ENCODE results near the gene THEM5.
"Not testable (repeated sequence)": the region's sequence is repeated elsewhere in the genome, so short reads cannot be mapped to it uniquely, and the experiment has no call there.

THEM5 gene

GRCh38 chr1:151881479-151881878 lies 28.0 kb upstream of the THEM5 start:
- TF ChIP-seq, protein P1, sequence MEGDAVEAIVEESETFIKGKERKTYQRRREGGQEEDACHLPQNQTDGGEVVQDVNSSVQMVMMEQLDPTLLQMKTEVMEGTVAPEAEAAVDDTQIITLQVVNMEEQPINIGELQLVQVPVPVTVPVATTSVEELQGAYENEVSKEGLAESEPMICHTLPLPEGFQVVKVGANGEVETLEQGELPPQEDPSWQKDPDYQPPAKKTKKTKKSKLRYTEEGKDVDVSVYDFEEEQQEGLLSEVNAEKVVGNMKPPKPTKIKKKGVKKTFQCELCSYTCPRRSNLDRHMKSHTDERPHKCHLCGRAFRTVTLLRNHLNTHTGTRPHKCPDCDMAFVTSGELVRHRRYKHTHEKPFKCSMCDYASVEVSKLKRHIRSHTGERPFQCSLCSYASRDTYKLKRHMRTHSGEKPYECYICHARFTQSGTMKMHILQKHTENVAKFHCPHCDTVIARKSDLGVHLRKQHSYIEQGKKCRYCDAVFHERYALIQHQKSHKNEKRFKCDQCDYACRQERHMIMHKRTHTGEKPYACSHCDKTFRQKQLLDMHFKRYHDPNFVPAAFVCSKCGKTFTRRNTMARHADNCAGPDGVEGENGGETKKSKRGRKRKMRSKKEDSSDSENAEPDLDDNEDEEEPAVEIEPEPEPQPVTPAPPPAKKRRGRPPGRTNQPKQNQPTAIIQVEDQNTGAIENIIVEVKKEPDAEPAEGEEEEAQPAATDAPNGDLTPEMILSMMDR (IDR thresholded peaks at IDR 0.05), result no peak
- no peak overlapping the region for H3K27ac ChIP-seq
- no peak overlapping the region for H3K4me3 ChIP-seq
- DNase-seq (ENCODE audit: low spot score), result no peak

GRCh38 chr1:151875419-151876097 lies 22.0 kb upstream of the THEM5 start:
- TF ChIP-seq, protein P1 (IDR thresholded peaks at IDR 0.05), result no peak

GRCh38 chr1:151872776-151873175 lies 19.3 kb upstream of the THEM5 start:
- H3K4me3 ChIP-seq; H3K27ac ChIP-seq; DNase-seq (ENCODE audit: low spot score): not testable (repeated sequence)

More at GRCh38 chr1:151875419-151876097, 22.0 kb upstream of the THEM5 start:
- no peak overlapping the region for H3K27ac ChIP-seq
- DNase-seq (ENCODE audit: low spot score), result no peak
- H3K4me3 ChIP-seq, result no peak overlapping the region

GRCh38 chr1:151871284-151872030 lies 17.9 kb upstream of the THEM5 start:
- no peak overlapping the region for H3K4me3 ChIP-seq
- no peak overlapping the region for H3K27ac ChIP-seq
- TF ChIP-seq, protein P1 (IDR thresholded peaks at IDR 0.05), result no peak
- no peak for DNase-seq (ENCODE audit: low spot score)

GRCh38 chr1:151868486-151868885 lies 15.0 kb upstream of the THEM5 start:
- H3K4me3 ChIP-seq, result no peak overlapping the region
- TF ChIP-seq, protein P1 (IDR thresholded peaks at IDR 0.05), result no peak
- H3K27ac ChIP-seq, result no peak overlapping the region
- DNase-seq (ENCODE audit: low spot score), result no peak

DNA sequence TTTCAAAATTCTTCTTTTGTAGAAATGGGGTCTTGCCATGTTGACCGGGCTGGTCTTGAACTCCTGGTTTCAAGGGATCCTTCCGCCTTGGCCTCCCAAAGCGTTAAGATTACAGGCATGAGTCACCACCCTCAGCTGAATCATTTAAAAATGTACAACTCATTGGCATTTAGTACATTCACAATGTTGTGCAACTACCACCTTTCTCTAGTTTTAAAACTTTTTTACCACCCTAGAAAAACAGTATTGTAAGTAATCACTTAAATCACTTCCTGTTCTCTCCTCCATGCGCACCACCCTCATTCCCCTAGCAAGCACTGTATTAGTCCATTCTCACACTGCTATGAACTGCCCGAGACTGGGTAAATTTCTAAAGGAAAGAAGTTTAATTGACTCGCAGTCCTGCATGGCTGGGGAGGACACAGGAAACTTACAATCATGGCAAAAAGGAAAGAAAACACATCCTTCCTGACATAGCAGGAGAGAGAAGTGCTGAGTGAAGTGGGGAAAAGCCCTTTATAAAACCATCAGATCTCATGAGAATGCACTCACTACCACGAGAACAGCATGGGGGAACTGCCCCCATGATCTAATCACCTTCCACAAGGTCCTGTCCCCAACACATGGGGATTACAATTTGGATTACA lies 14.4 kb upstream of the THEM5 start:
- no peak for DNase-seq (ENCODE audit: low spot score)
- TF ChIP-seq, protein P1 (IDR thresholded peaks at IDR 0.05), result no peak
- Histone ChIP-seq H3K4me3 (no peak overlapping the region), H3K27ac (no peak overlapping the region)

DNA sequence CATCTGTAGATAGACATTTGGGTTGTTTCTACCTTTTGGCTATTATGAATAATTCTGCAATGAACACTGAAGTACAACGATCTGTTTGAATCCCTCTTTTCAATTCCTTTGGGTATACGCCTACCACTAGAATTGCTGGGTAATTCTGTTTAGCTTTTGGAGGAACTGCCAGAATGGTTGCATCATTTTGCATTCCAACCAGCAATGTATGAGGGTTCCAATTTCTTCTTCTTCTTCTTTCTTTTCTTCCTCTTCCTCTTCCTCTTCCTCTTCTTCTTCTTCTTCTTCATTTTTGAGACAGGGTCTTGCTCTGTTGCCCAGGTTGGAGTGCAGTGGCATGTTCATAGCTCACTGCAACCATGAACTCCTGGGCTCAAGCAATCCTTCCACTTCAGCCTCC lies 13.8 kb upstream of the THEM5 start:
- TF ChIP-seq, protein P1 (IDR thresholded peaks at IDR 0.05), result no peak
- H3K27ac ChIP-seq, result no peak overlapping the region

More for the DNA sequence above, 13.8 kb upstream of the THEM5 start:
- H3K4me3 ChIP-seq, result no peak overlapping the region
- no peak for DNase-seq (ENCODE audit: low spot score)

Data from coronary artery (tissue), 2 donors.